Measurements from ENCODE around the gene GARIN5B.

- TF ChIP-seq JUN (CRISPR knock-in tag; IDR thresholded peaks at IDR 0.05) (no peak), CTCF (IDR thresholded peaks at IDR 0.05) (no peak), FOXK1 (CRISPR knock-in tag; IDR thresholded peaks at IDR 0.05) (no peak), ZNF416 (CRISPR knock-in tag; IDR thresholded peaks at IDR 0.05) (no peak), ATF1 (CRISPR knock-in tag; IDR thresholded peaks at IDR 0.05) (no peak), ZNF232 (CRISPR knock-in tag; IDR thresholded peaks at IDR 0.05) (no peak), NR3C1 (CRISPR knock-in tag; conservative IDR thresholded peaks at IDR 0.05; ENCODE audit: low read depth) (no peak), ZNF423 (CRISPR knock-in tag; IDR thresholded peaks at IDR 0.05) (no peak), ZNF396 (CRISPR knock-in tag; IDR thresholded peaks at IDR 0.05; ENCODE audit: borderline replicate concordance) (no peak)
- TF ChIP-seq, protein P1, sequence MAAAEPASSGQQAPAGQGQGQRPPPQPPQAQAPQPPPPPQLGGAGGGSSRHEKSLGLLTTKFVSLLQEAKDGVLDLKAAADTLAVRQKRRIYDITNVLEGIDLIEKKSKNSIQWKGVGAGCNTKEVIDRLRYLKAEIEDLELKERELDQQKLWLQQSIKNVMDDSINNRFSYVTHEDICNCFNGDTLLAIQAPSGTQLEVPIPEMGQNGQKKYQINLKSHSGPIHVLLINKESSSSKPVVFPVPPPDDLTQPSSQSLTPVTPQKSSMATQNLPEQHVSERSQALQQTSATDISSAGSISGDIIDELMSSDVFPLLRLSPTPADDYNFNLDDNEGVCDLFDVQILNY (CRISPR knock-in tag; IDR thresholded peaks at IDR 0.05) = no peak
- TF ChIP-seq, protein P2, sequence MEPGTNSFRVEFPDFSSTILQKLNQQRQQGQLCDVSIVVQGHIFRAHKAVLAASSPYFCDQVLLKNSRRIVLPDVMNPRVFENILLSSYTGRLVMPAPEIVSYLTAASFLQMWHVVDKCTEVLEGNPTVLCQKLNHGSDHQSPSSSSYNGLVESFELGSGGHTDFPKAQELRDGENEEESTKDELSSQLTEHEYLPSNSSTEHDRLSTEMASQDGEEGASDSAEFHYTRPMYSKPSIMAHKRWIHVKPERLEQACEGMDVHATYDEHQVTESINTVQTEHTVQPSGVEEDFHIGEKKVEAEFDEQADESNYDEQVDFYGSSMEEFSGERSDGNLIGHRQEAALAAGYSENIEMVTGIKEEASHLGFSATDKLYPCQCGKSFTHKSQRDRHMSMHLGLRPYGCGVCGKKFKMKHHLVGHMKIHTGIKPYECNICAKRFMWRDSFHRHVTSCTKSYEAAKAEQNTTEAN (CRISPR knock-in tag; IDR thresholded peaks at IDR 0.05) = no peak
- TF ChIP-seq, protein P3, sequence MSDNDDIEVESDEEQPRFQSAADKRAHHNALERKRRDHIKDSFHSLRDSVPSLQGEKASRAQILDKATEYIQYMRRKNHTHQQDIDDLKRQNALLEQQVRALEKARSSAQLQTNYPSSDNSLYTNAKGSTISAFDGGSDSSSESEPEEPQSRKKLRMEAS (CRISPR knock-in tag; IDR thresholded peaks at IDR 0.05) = no peak
- TF ChIP-seq, protein P4, sequence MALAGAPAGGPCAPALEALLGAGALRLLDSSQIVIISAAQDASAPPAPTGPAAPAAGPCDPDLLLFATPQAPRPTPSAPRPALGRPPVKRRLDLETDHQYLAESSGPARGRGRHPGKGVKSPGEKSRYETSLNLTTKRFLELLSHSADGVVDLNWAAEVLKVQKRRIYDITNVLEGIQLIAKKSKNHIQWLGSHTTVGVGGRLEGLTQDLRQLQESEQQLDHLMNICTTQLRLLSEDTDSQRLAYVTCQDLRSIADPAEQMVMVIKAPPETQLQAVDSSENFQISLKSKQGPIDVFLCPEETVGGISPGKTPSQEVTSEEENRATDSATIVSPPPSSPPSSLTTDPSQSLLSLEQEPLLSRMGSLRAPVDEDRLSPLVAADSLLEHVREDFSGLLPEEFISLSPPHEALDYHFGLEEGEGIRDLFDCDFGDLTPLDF (CRISPR knock-in tag; IDR thresholded peaks at IDR 0.05) = no peak
These were observed 42.1 kb downstream of the GARIN5B start for GRCh38 chr19:55320844-55321419.

All from WTC11 (cell line).